ENCODE results near the gene TNNI2. TPM values are rescaled to one million over a fixed set of nuclear protein-coding genes. Genes with fewer than 3 reads are reported as not detected.

TNNI2 gene
- total RNA-seq, 1 experiment from 2014 or later, result not detected

- TF ChIP-seq CTCF (conservative IDR thresholded peaks at IDR 0.05; ENCODE audit: low read depth, low read length) (no peak), EZH2 (IDR thresholded peaks at IDR 0.05; ENCODE audit: borderline replicate concordance, low read depth, low read length, poor library complexity, severe bottlenecking) (no peak)
- no peaks in the 10 kb centered on the region for H3K9me3 ChIP-seq (ENCODE audit: low read depth, low read length, poor library complexity, severe bottlenecking)
- H3K36me3 ChIP-seq (ENCODE audit: insufficient read depth, low read length, poor library complexity, severe bottlenecking), result no peaks in the 10 kb centered on the region
- intact Hi-C loops (cut with micrococcal nuclease; ENCODE audit: unreplicated experiment), result no loop called here
- no peaks in the 10 kb centered on the region for H3K4me1 ChIP-seq (ENCODE audit: insufficient read depth, low read length, poor library complexity, severe bottlenecking)
- peaks cover 12% of the 10 kb centered on the region for H3K27me3 ChIP-seq (replicated peaks; ENCODE audit: insufficient read depth, low read depth, low read length, poor library complexity)
- no TSS peak for BruUV-seq (replicated peaks)
- no peak overlapping the region for H3K27ac ChIP-seq (ENCODE audit: low read depth, low read length, poor library complexity, severe bottlenecking)
- CTCF ChIA-PET, result no interaction called here
- DNase-seq (ENCODE audit: low spot score), result no peak
- POLR2A ChIA-PET (ENCODE audit: low non-redundant PET), result no interaction called here
- H3K4me3 ChIP-seq (ENCODE audit: low read depth, low read length, poor library complexity, severe bottlenecking), result no peak overlapping the region
Measured at GRCh38 chr11:1825039-1825740, 13.6 kb upstream of the TNNI2 start.

GRCh38 chr11:1825785-1826451 is 12.9 kb upstream of the TNNI2 start:
- no TSS peak for BruUV-seq (replicated peaks)
- Histone ChIP-seq H3K4me3 (ENCODE audit: low read depth, low read length, poor library complexity, severe bottlenecking) (no peak overlapping the region), H3K36me3 (ENCODE audit: insufficient read depth, low read length, poor library complexity, severe bottlenecking) (no peaks in the 10 kb centered on the region), H3K27ac (ENCODE audit: low read depth, low read length, poor library complexity, severe bottlenecking) (no peak overlapping the region), H3K27me3 (replicated peaks; ENCODE audit: insufficient read depth, low read depth, low read length, poor library complexity) (peaks cover 19% of the 10 kb centered on the region), H3K9me3 (ENCODE audit: low read depth, low read length, poor library complexity, severe bottlenecking) (no peaks in the 10 kb centered on the region), H3K4me1 (ENCODE audit: insufficient read depth, low read length, poor library complexity, severe bottlenecking) (no peaks in the 10 kb centered on the region)
- DNase-seq (ENCODE audit: low spot score), result no peak
- intact Hi-C loops (cut with micrococcal nuclease; ENCODE audit: unreplicated experiment), result no loop called here
- CTCF ChIA-PET, result no interaction called here
- POLR2A ChIA-PET (ENCODE audit: low non-redundant PET), result no interaction called here
- TF ChIP-seq EZH2 (IDR thresholded peaks at IDR 0.05; ENCODE audit: borderline replicate concordance, low read depth, low read length, poor library complexity, severe bottlenecking), result no peak
- TF ChIP-seq CTCF (conservative IDR thresholded peaks at IDR 0.05; ENCODE audit: low read depth, low read length), result no peak

GRCh38 chr11:1826552-1827094 is 12.2 kb upstream of the TNNI2 start:
- intact Hi-C loops (cut with micrococcal nuclease; ENCODE audit: unreplicated experiment), result no loop called here
- TF ChIP-seq EZH2 (IDR thresholded peaks at IDR 0.05; ENCODE audit: borderline replicate concordance, low read depth, low read length, poor library complexity, severe bottlenecking), result no peak
- no peak for TF ChIP-seq CTCF (conservative IDR thresholded peaks at IDR 0.05; ENCODE audit: low read depth, low read length)
- Histone ChIP-seq H3K4me3 (ENCODE audit: low read depth, low read length, poor library complexity, severe bottlenecking) (no peak overlapping the region), H3K9me3 (ENCODE audit: low read depth, low read length, poor library complexity, severe bottlenecking) (no peaks in the 10 kb centered on the region), H3K27me3 (replicated peaks; ENCODE audit: insufficient read depth, low read depth, low read length, poor library complexity) (peaks cover 20% of the 10 kb centered on the region), H3K4me1 (ENCODE audit: insufficient read depth, low read length, poor library complexity, severe bottlenecking) (no peaks in the 10 kb centered on the region), H3K36me3 (ENCODE audit: insufficient read depth, low read length, poor library complexity, severe bottlenecking) (no peaks in the 10 kb centered on the region), H3K27ac (ENCODE audit: low read depth, low read length, poor library complexity, severe bottlenecking) (no peak overlapping the region)
- DNase-seq (ENCODE audit: low spot score), result no peak
- no TSS peak for BruUV-seq (replicated peaks)
- ChIA-PET POLR2A (ENCODE audit: low non-redundant PET) (no interaction called here), CTCF (no interaction called here)

All from A673 (cell line).